Kidney (tissue), 14 donors: ENCODE measurements around the gene TEX35. TPM values are rescaled to one million over a fixed set of nuclear protein-coding genes. Genes with fewer than 3 reads are reported as not detected.
A peak's percentile ranks its signal among the peaks of the same experiment; 100 is the strongest.

Source experiments
- DNase-seq, 5 donors: peaks; one replicate each; pipeline ENCODE4 v3.0.0-alpha.2; 2013 to 2020
- FAIRE-seq: peaks from 2 replicates; lab custom pipeline; 2012; peaks lifted over from hg19 to GRCh38; lab: Jason Lieb, UNC
- H3K27ac ChIP-seq, 2 donors: one replicate each; pipeline ENCODE4 v1.7.0; 2013; ENCODE audit warnings: low read depth in 2 of 2, low read length in 2 of 2, inconsistent platforms in 1 of 2
- H3K27me3 ChIP-seq: one replicate; pipeline ENCODE4 v1.7.1; 2013; ENCODE audit warnings: low read length, inconsistent platforms; ENCODE audit not compliant: control insufficient read depth, insufficient read depth
- H3K36me3 ChIP-seq, 3 donors: one replicate each; pipeline versions ENCODE4 v1.7.0 to v1.7.1; 2013; ENCODE audit warnings: low read length in 3 of 3, control low read depth in 1 of 3, inconsistent platforms in 1 of 3; ENCODE audit not compliant: insufficient read depth in 3 of 3, control insufficient read depth in 2 of 3
- H3K4me1 ChIP-seq, 3 donors: one replicate each; pipeline versions ENCODE4 v1.7.0 to v1.7.1; 2013; ENCODE audit warnings: low read length in 3 of 3, inconsistent platforms in 1 of 3, low read depth in 1 of 3; ENCODE audit not compliant: control insufficient read depth in 2 of 3, insufficient read depth in 2 of 3
- H3K4me3 ChIP-seq, 3 donors: one replicate each; pipeline versions ENCODE4 v1.7.0 to v1.8.1; 2013; ENCODE audit warnings: low read length in 3 of 3, control low read depth in 1 of 3, inconsistent platforms in 1 of 3
- H3K9ac ChIP-seq, 3 donors: one replicate each; pipeline versions ENCODE4 v1.7.0 to v1.7.1; 2013; ENCODE audit warnings: low read length in 3 of 3, control low read depth in 1 of 3, inconsistent platforms in 1 of 3
- H3K9me3 ChIP-seq, 3 donors: one replicate each; pipeline versions ENCODE4 v1.7.0 to v1.7.1; 2013; ENCODE audit warnings: low read length in 3 of 3, control low read depth in 1 of 3, inconsistent platforms in 1 of 3; ENCODE audit not compliant: control insufficient read depth in 2 of 3, insufficient read depth in 1 of 3
- intact Hi-C: fragments of 100-400 bp; cut with DNase I; formaldehyde crosslinking; loops from one replicate; pipeline ENCODE4 v1.11.1; 2022
- polyA plus RNA-seq: library from polyadenylated mRNA; stranded (reverse); fragments of 350-450 nt; fragmentation: Illumina TruSeq; extraction: RNeasy Lipid Tissue Mini Kit (QIAGEN cat#74804); gene quantifications from one replicate; pipeline ENCODE4 v1.2.3, GENCODE V29; 2014; ENCODE audit warnings: low read depth, low replicate concordance; ENCODE audit not compliant: insufficient read depth
- total RNA-seq: library from RNA; stranded (reverse); fragmentation: NEBNext Ultra II Directional; extraction: Animal tissue kit (Norgen Biotek cat#: 25700); gene quantifications from one replicate; pipeline ENCODE4 v1.2.1, GENCODE V29; 2021
- TF ChIP-seq, protein P1 (sequence below): IDR thresholded peaks from 3 replicates; pipeline ENCODE4 v1.5.1; 2012; ENCODE audit warnings: mild to moderate bottlenecking, moderate library complexity, borderline replicate concordance; ENCODE audit not compliant: insufficient read depth; ENCODE audit errors: extremely low read depth
- donor health status: control.
- donor health status: control.
- donor health status: control.
- donor health status: control.
- donor health status: control.
- donor health status: DM: yes; HTN: yes; CAD: no.
- donor health status: Normal renal cell carcinoma (clear cell type).

TEX35 gene
- total and polyA plus RNA-seq, 2 donors from 2014 or later, result not detected

DNA sequence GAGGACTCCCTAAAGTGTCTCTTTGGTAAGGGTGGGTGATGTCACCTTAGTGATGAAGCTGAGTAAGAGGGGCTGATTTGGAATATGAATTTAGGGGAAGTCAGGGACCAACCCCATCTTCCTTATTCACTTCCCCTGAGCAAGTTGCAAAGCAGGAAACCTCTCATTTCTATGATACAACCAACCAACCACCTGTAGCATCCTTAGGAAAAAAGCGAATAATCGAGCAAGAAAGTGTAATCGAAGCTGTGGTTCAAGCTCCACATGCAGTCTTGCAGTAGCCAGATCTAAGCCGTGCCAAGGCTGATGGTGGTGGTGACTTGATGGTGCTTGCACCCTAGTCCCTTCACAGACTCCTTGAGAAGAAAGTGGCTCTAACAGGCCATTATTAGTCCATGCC lies 3.2 kb downstream of the TEX35 start:
- FAIRE-seq (no peak), DNase-seq (no peak)
- Histone ChIP-seq H3K4me1 (no peaks in the 10 kb centered on the region), H3K9ac (no peak overlapping the region), H3K9me3 (no peaks in the 10 kb centered on the region), H3K4me3 (no peak overlapping the region), H3K27ac (no peak overlapping the region), H3K36me3 (no peaks in the 10 kb centered on the region), H3K27me3 (no peaks in the 10 kb centered on the region)
- TF ChIP-seq, protein P1, sequence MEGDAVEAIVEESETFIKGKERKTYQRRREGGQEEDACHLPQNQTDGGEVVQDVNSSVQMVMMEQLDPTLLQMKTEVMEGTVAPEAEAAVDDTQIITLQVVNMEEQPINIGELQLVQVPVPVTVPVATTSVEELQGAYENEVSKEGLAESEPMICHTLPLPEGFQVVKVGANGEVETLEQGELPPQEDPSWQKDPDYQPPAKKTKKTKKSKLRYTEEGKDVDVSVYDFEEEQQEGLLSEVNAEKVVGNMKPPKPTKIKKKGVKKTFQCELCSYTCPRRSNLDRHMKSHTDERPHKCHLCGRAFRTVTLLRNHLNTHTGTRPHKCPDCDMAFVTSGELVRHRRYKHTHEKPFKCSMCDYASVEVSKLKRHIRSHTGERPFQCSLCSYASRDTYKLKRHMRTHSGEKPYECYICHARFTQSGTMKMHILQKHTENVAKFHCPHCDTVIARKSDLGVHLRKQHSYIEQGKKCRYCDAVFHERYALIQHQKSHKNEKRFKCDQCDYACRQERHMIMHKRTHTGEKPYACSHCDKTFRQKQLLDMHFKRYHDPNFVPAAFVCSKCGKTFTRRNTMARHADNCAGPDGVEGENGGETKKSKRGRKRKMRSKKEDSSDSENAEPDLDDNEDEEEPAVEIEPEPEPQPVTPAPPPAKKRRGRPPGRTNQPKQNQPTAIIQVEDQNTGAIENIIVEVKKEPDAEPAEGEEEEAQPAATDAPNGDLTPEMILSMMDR, result no peak
- intact Hi-C loops, result no loop called here

DNA sequence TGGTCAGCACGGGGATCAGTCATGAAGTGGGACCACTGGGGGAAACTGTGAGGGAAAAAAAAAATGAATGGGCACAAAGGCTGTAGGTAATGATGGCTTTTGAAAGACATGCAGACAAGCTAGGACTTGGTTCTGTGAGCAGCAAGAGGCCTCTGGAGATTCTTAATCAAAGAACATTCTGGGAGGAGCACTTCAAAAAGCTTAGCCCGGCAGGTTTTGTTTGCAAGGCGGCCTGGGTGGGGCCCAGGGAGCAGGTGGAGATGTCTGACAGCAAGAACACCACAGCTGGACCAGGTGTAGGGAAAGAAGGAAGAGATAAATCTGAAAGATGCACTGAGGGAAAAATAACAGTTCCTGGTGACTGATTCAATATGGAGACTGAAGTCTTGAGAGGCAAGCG lies 6.0 kb downstream of the TEX35 start:
- Histone ChIP-seq H3K4me3 (no peak overlapping the region), H3K27me3 (no peaks in the 10 kb centered on the region), H3K4me1 (no peaks in the 10 kb centered on the region), H3K9me3 (no peaks in the 10 kb centered on the region), H3K36me3 (no peaks in the 10 kb centered on the region), H3K27ac (no peak overlapping the region), H3K9ac (no peak overlapping the region)
- intact Hi-C loops, result no loop called here
- no peak for FAIRE-seq
- TF ChIP-seq, protein P1, result no peak
- peak in 1 of 5 donors; percentile 3 for DNase-seq

- no peak for FAIRE-seq
- intact Hi-C loops, result no loop called here
- TF ChIP-seq, protein P1, result no peak
Observed at GRCh38 chr1:178520803-178521202, 7.9 kb downstream of the TEX35 start.

DNA sequence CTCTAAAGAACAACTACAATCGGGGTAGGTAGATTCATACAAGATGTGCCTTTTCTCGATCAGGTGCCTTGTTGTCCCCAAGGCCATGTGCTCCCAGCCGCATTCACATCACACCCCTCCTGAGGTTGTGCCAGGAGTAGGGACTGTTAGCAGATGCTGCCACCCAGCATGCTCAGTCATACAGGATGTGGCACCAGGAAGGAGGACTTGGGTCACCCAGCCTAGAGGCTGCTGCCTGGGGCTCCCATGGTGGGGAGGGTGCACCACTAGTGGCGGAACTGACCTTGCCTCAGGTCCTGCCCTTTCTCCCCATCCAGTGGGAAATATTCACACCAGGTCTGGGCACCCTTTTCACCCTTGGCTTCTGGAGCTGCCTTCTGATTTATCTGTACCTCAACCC lies 8.3 kb downstream of the TEX35 start:
- no peak overlapping the region for H3K27ac ChIP-seq
- intact Hi-C loops, result no loop called here
- no peak for FAIRE-seq
- DNase-seq, result peak in 1 of 5 donors; percentile 45
- no peak overlapping the region for H3K4me3 ChIP-seq
- H3K9ac ChIP-seq, result no peak overlapping the region
- H3K4me1 ChIP-seq, result no peaks in the 10 kb centered on the region
- TF ChIP-seq, protein P1, result no peak
- H3K27me3 ChIP-seq, result no peaks in the 10 kb centered on the region
- H3K9me3 ChIP-seq, result no peaks in the 10 kb centered on the region
- no peaks in the 10 kb centered on the region for H3K36me3 ChIP-seq

More at GRCh38 chr1:178520803-178521202, 7.9 kb downstream of the TEX35 start:
- no peaks in the 10 kb centered on the region for H3K36me3 ChIP-seq
- no peaks in the 10 kb centered on the region for H3K9me3 ChIP-seq
- no peaks in the 10 kb centered on the region for H3K4me1 ChIP-seq
- no peak overlapping the region for H3K9ac ChIP-seq
- H3K4me3 ChIP-seq, result no peak overlapping the region
- H3K27ac ChIP-seq, result no peak overlapping the region
- DNase-seq, result peak in 1 of 5 donors; percentile 55
- H3K27me3 ChIP-seq, result no peaks in the 10 kb centered on the region
